ENCODE results near the gene SSBP4.

DNA sequence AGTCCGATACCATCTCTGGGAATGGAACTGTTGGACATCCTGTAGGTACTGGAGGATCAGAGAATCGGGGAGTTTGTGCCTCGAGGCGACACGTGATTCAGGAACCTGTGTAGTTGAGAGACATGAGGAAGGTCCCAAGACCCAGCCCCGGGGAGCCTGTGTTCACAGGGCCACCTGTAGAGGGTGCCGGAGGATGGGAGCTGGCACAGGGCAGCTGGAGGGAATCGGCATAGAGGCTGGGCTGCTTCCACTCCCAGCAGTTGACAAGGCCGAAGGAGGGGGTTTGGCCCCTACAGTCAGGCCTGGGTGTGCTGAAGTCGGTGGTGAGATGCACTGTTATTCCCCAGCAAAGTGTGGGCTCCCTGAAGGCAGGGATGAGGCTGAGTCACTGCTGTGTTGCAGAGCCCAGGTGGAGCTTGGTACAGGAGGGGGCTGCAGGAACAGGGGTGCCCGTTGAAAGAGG, 21.2 kb downstream of the SSBP4 start:
- TF ChIP-seq, protein P1, sequence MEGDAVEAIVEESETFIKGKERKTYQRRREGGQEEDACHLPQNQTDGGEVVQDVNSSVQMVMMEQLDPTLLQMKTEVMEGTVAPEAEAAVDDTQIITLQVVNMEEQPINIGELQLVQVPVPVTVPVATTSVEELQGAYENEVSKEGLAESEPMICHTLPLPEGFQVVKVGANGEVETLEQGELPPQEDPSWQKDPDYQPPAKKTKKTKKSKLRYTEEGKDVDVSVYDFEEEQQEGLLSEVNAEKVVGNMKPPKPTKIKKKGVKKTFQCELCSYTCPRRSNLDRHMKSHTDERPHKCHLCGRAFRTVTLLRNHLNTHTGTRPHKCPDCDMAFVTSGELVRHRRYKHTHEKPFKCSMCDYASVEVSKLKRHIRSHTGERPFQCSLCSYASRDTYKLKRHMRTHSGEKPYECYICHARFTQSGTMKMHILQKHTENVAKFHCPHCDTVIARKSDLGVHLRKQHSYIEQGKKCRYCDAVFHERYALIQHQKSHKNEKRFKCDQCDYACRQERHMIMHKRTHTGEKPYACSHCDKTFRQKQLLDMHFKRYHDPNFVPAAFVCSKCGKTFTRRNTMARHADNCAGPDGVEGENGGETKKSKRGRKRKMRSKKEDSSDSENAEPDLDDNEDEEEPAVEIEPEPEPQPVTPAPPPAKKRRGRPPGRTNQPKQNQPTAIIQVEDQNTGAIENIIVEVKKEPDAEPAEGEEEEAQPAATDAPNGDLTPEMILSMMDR (IDR thresholded peaks at IDR 0.05): peak in 3 of 6 experiments; percentile 18 to 37 (median 24)
- no peak for TF ChIP-seq POLR2A (IDR thresholded peaks at IDR 0.05)
